PC-3 (cell line): Measurements from ENCODE around the gene MAD1L1. TPM values are rescaled to one million over a fixed set of nuclear protein-coding genes. Genes with fewer than 3 reads are reported as not detected.

Experiments used
- ATAC-seq: fragments of 200-7000 bp; cut with Tn5 transposase; 2 replicates; pipeline ENCODE4 v1.9.1; 2020; ENCODE audit warnings: mild to moderate bottlenecking, moderate library complexity
- BruUV-seq: library from RNA; stranded (reverse); fragments of 400-500 nt; replicated peaks from 2 replicates; lab custom pipeline; 2021; lab: Mats Ljungman, UMichigan
- CTCF ChIA-PET: fragments of 300-600 bp; sonication (Branson Sonifier 250); formaldehyde crosslinking; loops from one replicate; lab custom pipeline; 2022; ENCODE audit warnings: antibody characterized with exemption; lab: Charles Lee
- POLR2A ChIA-PET: fragments of 300-600 bp; sonication (Branson Sonifier 250); formaldehyde crosslinking; loops from one replicate; lab custom pipeline; 2022; ENCODE audit warnings: antibody characterized with exemption; ENCODE audit not compliant: unreplicated experiment; lab: Charles Lee
- DNase-seq: peaks from one replicate; pipeline ENCODE4 v3.0.0-alpha.2; 2015
- H2AFZ ChIP-seq: fragments of 300-600 bp; sonication (generic); 2 replicates; pipeline ENCODE4 v1.6.0; 2016; ENCODE audit warnings: antibody characterized with exemption, low read length
- H3F3A ChIP-seq: fragments of 300-600 bp; sonication (generic); one replicate; pipeline ENCODE4 v1.6.0; 2017; ENCODE audit warnings: antibody characterized with exemption, low read length, control low read depth, mild to moderate bottlenecking; ENCODE audit not compliant: unreplicated experiment
- H3K27ac ChIP-seq: fragments of 300-600 bp; sonication (generic); 2 replicates; pipeline ENCODE4 v1.5.1; 2016; ENCODE audit warnings: mild to moderate bottlenecking, low read length
- H3K27me3 ChIP-seq: fragments of 300-600 bp; sonication (generic); 2 replicates; pipeline ENCODE4 v1.6.1; 2016; ENCODE audit warnings: low read length, mixed read lengths
- H3K36me3 ChIP-seq: fragments of 300-600 bp; sonication (generic); 2 replicates; pipeline ENCODE4 v1.6.1; 2016; ENCODE audit warnings: low read depth, mixed run types, low read length, mixed read lengths
- H3K4me1 ChIP-seq: fragments of 300-600 bp; sonication (generic); 2 replicates; pipeline ENCODE4 v1.5.1; 2016; ENCODE audit warnings: low read length; ENCODE audit not compliant: insufficient read depth
- H3K4me2 ChIP-seq: fragments of 300-600 bp; sonication (generic); 2 replicates; pipeline ENCODE4 v1.6.0; 2016; ENCODE audit warnings: low read length
- H3K4me3 ChIP-seq: fragments of 300-600 bp; sonication (generic); 2 replicates; pipeline ENCODE4 v1.5.1; 2016; ENCODE audit warnings: mild to moderate bottlenecking, low read length, mixed read lengths
- H3K79me2 ChIP-seq: fragments of 300-600 bp; sonication (generic); 2 replicates; pipeline ENCODE4 v1.6.1; 2017; ENCODE audit warnings: low read length, mixed read lengths
- H3K9ac ChIP-seq: fragments of 300-600 bp; sonication (generic); 2 replicates; pipeline ENCODE4 v1.6.0; 2016; ENCODE audit warnings: mild to moderate bottlenecking, low read length
- H3K9me2 ChIP-seq: fragments of 300-600 bp; sonication (generic); replicated peaks from 2 replicates; pipeline ENCODE4 v1.6.1; 2016; ENCODE audit warnings: mixed run types, low read length, mixed read lengths
- H3K9me3 ChIP-seq: fragments of 300-600 bp; sonication (generic); 2 replicates; pipeline ENCODE4 v1.6.1; 2016; ENCODE audit warnings: low read length, mixed read lengths
- H4K20me1 ChIP-seq: fragments of 300-600 bp; sonication (generic); 2 replicates; pipeline ENCODE4 v1.6.1; 2016; ENCODE audit warnings: low read length, mixed read lengths
- CTCF ChIP-seq: fragments of 300-600 bp; sonication (generic); conservative IDR thresholded peaks from 2 replicates; pipeline ENCODE4 v1.5.1; 2017; ENCODE audit warnings: antibody characterized with exemption, low read depth, mild to moderate bottlenecking, low read length
- EZH2 ChIP-seq: fragments of 300-600 bp; sonication (generic); IDR thresholded peaks from one replicate; pipeline ENCODE4 v1.6.1; 2017; ENCODE audit warnings: antibody characterized with exemption, mild to moderate bottlenecking, low read length; ENCODE audit not compliant: unreplicated experiment
- EZH2phosphoT487 ChIP-seq: fragments of 300-600 bp; sonication (generic); IDR thresholded peaks from 2 replicates; pipeline ENCODE4 v1.6.1; 2018; ENCODE audit warnings: mild to moderate bottlenecking, antibody characterized with exemption, low read length, borderline replicate concordance
- intact Hi-C: fragments of 100-400 bp; cut with micrococcal nuclease; formaldehyde crosslinking; loops from 2 replicates; pipeline ENCODE4 v1.9.0; 2023
- total RNA-seq: library from RNA; depleted of rRNA; stranded (reverse); fragments of >200 nt; gene quantifications from 2 replicates; pipeline ENCODE4 v1.2.3, GENCODE V29; 2014

The MAD1L1 gene
- total RNA-seq, 1 experiment from 2014 or later: 88.4 TPM

- Histone ChIP-seq H3K9me3 (no peaks in the 10 kb centered on the region), H3K36me3 (no peaks in the 10 kb centered on the region), H3K9ac (no peak overlapping the region), H4K20me1 (no peaks in the 10 kb centered on the region), H2AFZ (no peak overlapping the region), H3K4me2 (no peak overlapping the region), H3F3A (no peaks in the 10 kb centered on the region), H3K79me2 (no peaks in the 10 kb centered on the region), H3K27ac (no peak overlapping the region), H3K4me1 (peaks cover 7% of the 10 kb centered on the region), H3K27me3 (no peaks in the 10 kb centered on the region), H3K9me2 (no peaks in the 10 kb centered on the region), H3K4me3 (no peak overlapping the region)
- DNase-seq (no peak), ATAC-seq (no peak)
- TF ChIP-seq CTCF (no peak), EZH2phosphoT487 (no peak), EZH2 (no peak)
- intact Hi-C loops: no loop called here
- ChIA-PET POLR2A (no interaction called here), CTCF (no interaction called here)
- BruUV-seq: no TSS peak
Observed at GRCh38 chr7:2272031-2272430, 39.3 kb upstream of the MAD1L1 start.

- no peaks in the 10 kb centered on the region for H3K9me2 ChIP-seq
- H2AFZ ChIP-seq: no peak overlapping the region
- BruUV-seq: no TSS peak
- H3F3A ChIP-seq: no peaks in the 10 kb centered on the region
- H3K9me3 ChIP-seq: no peaks in the 10 kb centered on the region
- CTCF ChIA-PET: no interaction called here
- TF ChIP-seq EZH2 (no peak), CTCF (no peak), EZH2phosphoT487 (no peak)
- H3K27ac ChIP-seq: no peak overlapping the region
- no peak for DNase-seq
- POLR2A ChIA-PET: no interaction called here
- intact Hi-C loops: no loop called here
- no peaks in the 10 kb centered on the region for H3K36me3 ChIP-seq
- no peaks in the 10 kb centered on the region for H4K20me1 ChIP-seq
- no peak for ATAC-seq
- no peaks in the 10 kb centered on the region for H3K79me2 ChIP-seq
- H3K9ac ChIP-seq: no peak overlapping the region
- H3K27me3 ChIP-seq: no peaks in the 10 kb centered on the region
- peaks cover 12% of the 10 kb centered on the region for H3K4me1 ChIP-seq
- H3K4me3 ChIP-seq: no peak overlapping the region
- H3K4me2 ChIP-seq: no peak overlapping the region
Observed at GRCh38 chr7:2271273-2272026, 38.7 kb upstream of the MAD1L1 start.

- peaks cover 14% of the 10 kb centered on the region for H3K4me1 ChIP-seq
- POLR2A ChIA-PET: interaction anchor here (0.6 kb wide), 1 partner anchor 45 kb away, joined by 13 read pairs; no protein-coding TSS in a partner anchor
- CTCF ChIA-PET: no interaction called here
- no TSS peak for BruUV-seq
- H3K4me3 ChIP-seq: no peak overlapping the region
- TF ChIP-seq EZH2phosphoT487: no peak
- TF ChIP-seq EZH2: no peak
- TF ChIP-seq CTCF: no peak
- H3F3A ChIP-seq: no peaks in the 10 kb centered on the region
- H3K27me3 ChIP-seq: no peaks in the 10 kb centered on the region
- no peak overlapping the region for H3K4me2 ChIP-seq
- no peaks in the 10 kb centered on the region for H3K79me2 ChIP-seq
- H3K9me2 ChIP-seq: no peaks in the 10 kb centered on the region
- ATAC-seq (no peak), DNase-seq (no peak)
- no peaks in the 10 kb centered on the region for H4K20me1 ChIP-seq
- no peaks in the 10 kb centered on the region for H3K9me3 ChIP-seq
- H3K27ac ChIP-seq: no peak overlapping the region
- intact Hi-C loops: no loop called here
- H2AFZ ChIP-seq: no peak overlapping the region
- H3K9ac ChIP-seq: no peak overlapping the region
- no peaks in the 10 kb centered on the region for H3K36me3 ChIP-seq
Observed at GRCh38 chr7:2270495-2270894, 37.8 kb upstream of the MAD1L1 start.
